ENCODE results near the gene ZC3HAV1. TPM values are rescaled to one million over a fixed set of nuclear protein-coding genes. Genes with fewer than 3 reads are reported as not detected.

ZC3HAV1 gene
- total RNA-seq, 1 donor from 2014 or later = 43.6 TPM

DNA sequence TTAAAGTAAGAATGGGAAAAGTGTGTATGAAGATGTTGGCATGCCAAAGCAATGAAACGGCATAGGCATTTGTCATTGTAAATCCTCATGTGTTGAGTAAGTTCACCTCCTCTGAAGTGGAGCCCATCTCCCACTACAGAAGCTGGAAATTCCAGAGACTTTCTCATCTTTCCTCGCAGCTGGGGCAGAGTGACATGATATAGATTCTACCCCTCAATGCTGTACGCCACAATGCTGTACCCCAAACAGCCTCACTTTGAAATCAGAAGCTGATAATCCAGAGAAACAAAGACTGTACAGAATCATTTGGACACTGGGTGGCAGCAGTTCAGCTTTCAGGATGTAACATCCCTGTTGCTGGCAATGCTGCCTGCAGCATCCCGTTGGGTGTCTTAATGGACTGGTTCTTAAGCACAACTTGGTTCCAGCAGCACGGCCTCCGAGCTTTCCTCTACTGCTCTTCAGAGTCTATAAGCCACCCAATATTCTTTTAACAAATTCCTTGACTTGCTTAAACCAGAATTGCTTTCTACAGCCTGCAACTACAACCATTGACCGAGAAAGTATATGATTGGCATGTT lies 92.5 kb downstream of the ZC3HAV1 start:
- DNase-seq (no peak), ATAC-seq (peak; percentile 82 to 83)
- TF ChIP-seq, protein P1, sequence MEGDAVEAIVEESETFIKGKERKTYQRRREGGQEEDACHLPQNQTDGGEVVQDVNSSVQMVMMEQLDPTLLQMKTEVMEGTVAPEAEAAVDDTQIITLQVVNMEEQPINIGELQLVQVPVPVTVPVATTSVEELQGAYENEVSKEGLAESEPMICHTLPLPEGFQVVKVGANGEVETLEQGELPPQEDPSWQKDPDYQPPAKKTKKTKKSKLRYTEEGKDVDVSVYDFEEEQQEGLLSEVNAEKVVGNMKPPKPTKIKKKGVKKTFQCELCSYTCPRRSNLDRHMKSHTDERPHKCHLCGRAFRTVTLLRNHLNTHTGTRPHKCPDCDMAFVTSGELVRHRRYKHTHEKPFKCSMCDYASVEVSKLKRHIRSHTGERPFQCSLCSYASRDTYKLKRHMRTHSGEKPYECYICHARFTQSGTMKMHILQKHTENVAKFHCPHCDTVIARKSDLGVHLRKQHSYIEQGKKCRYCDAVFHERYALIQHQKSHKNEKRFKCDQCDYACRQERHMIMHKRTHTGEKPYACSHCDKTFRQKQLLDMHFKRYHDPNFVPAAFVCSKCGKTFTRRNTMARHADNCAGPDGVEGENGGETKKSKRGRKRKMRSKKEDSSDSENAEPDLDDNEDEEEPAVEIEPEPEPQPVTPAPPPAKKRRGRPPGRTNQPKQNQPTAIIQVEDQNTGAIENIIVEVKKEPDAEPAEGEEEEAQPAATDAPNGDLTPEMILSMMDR (IDR thresholded peaks at IDR 0.05) = peak; percentile 63
- Histone ChIP-seq H3K36me3 (peaks cover 3% of the 10 kb centered on the region), H3K27me3 (ENCODE audit: low read depth) (no peaks in the 10 kb centered on the region), H3K4me1 (no peaks in the 10 kb centered on the region), H3K27ac (no peak overlapping the region), H3K9me3 (no peaks in the 10 kb centered on the region), H3K4me3 (no peak overlapping the region)
- intact Hi-C loops (cut with DNase I) = no loop called here

DNA sequence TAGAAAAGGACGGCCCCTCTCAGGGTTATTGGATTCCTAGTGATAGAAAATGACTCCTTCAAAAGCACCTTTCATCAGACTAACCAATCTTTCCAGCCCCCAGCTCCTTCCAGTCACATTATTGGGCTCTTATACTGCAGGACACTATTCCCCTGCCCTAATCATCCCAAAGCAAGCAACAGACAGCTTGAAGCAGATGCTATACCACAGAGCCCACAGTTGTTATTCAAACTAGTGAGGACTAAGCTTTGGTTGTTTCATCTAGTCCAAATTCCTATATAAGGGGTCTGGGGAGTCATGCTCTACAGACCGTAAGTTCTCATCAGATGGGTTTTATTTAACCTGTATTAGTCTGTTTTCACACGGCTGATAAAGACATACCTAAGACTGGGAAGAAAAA lies 98.1 kb downstream of the ZC3HAV1 start:
- H3K36me3 ChIP-seq = no peaks in the 10 kb centered on the region
- no peaks in the 10 kb centered on the region for H3K4me1 ChIP-seq
- no peak for DNase-seq
- H3K4me3 ChIP-seq = no peak overlapping the region
- no peaks in the 10 kb centered on the region for H3K9me3 ChIP-seq
- intact Hi-C loops (cut with DNase I) = no loop called here
- H3K27ac ChIP-seq = no peak overlapping the region
- no peaks in the 10 kb centered on the region for H3K27me3 ChIP-seq (ENCODE audit: low read depth)
- TF ChIP-seq, protein P1 (IDR thresholded peaks at IDR 0.05) = no peak
- ATAC-seq = no peak

DNA sequence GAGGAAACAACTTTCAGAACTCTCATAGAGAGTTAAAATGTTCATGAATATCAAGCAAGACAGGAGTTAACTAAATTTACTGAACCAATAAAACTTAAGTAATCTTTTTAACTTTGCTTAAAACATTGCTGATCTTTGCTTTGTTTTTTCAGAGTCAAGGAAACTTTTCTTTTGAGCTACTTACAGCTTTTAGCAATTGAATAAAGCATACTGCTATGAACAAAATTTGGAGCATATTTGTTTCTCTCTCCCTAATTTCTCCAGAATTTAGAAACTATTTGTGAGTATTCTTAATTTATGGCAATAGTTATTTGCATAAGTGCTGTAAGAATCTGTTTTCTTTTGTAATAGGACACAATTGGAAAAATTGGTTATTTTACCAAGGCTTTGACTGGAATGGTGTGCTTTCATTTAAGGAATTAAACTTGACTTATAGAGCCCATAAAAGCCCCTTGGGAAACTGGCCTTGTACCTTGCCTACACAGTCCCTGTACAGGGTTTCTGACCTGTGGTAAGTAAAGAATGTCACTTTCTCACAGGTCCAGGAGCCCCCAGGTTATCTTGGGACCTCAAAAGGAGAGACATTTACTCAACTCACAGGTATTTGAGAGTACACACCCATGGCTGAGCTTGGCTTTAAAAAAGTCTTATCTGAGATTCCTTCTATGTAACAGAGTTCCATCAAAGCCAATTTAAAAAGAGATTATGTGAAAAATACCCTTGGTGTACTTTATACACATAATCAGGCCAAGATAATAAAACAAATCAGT lies 105.0 kb downstream of the ZC3HAV1 start:
- no peak overlapping the region for H3K27ac ChIP-seq
- ATAC-seq (no peak), DNase-seq (no peak)
- peaks cover 4% of the 10 kb centered on the region for H3K9me3 ChIP-seq
- H3K4me1 ChIP-seq = no peaks in the 10 kb centered on the region
- TF ChIP-seq, protein P1 (IDR thresholded peaks at IDR 0.05) = no peak
- H3K4me3 ChIP-seq = no peak overlapping the region
- H3K36me3 ChIP-seq = no peaks in the 10 kb centered on the region
- H3K27me3 ChIP-seq (ENCODE audit: low read depth) = no peaks in the 10 kb centered on the region
- intact Hi-C loops (cut with DNase I) = no loop called here

DNA sequence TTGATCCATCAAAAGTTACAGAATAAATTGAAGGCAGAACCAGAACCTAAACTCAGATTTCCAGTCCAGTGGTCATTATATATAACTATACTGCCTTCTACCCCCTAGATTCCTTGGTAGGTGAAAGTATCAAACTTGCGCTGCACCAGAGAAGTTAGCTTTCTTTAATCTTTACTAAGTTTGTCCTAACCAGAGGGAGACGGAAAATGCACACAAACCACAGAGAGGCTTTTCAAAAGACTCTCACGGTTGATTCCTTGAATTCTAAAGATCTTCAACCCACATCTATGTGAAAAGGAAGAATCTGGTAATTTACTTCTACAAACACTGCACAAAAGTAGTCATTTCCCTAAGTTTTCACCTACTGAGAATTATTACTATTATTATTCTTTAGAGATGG lies 110.1 kb downstream of the ZC3HAV1 start:
- H3K27ac ChIP-seq = no peak overlapping the region
- H3K36me3 ChIP-seq = no peaks in the 10 kb centered on the region
- no peak for ATAC-seq
- intact Hi-C loops (cut with DNase I) = no loop called here
- no peaks in the 10 kb centered on the region for H3K4me1 ChIP-seq
- DNase-seq = no peak
- TF ChIP-seq, protein P1 (IDR thresholded peaks at IDR 0.05) = no peak
- no peak overlapping the region for H3K4me3 ChIP-seq
- no peaks in the 10 kb centered on the region for H3K27me3 ChIP-seq (ENCODE audit: low read depth)
- no peaks in the 10 kb centered on the region for H3K9me3 ChIP-seq

Other genes starting within 250 kb of the ZC3HAV1 start
- gene KIAA1549, start 128.3 kb downstream of the ZC3HAV1 start, total RNA-seq = 5.3 TPM
- gene ZC3HAV1L, start 73.7 kb downstream of the ZC3HAV1 start, total RNA-seq = 7.1 TPM
- gene UBN2, start 121.5 kb upstream of the ZC3HAV1 start, total RNA-seq = 23.4 TPM
- 10.8 TPM for gene FMC1, start 231.6 kb upstream of the ZC3HAV1 start, total RNA-seq